ENCODE data around the gene MTNR1B.

- TF ChIP-seq, protein P1, sequence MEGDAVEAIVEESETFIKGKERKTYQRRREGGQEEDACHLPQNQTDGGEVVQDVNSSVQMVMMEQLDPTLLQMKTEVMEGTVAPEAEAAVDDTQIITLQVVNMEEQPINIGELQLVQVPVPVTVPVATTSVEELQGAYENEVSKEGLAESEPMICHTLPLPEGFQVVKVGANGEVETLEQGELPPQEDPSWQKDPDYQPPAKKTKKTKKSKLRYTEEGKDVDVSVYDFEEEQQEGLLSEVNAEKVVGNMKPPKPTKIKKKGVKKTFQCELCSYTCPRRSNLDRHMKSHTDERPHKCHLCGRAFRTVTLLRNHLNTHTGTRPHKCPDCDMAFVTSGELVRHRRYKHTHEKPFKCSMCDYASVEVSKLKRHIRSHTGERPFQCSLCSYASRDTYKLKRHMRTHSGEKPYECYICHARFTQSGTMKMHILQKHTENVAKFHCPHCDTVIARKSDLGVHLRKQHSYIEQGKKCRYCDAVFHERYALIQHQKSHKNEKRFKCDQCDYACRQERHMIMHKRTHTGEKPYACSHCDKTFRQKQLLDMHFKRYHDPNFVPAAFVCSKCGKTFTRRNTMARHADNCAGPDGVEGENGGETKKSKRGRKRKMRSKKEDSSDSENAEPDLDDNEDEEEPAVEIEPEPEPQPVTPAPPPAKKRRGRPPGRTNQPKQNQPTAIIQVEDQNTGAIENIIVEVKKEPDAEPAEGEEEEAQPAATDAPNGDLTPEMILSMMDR (IDR thresholded peaks at IDR 0.05) = no peak
- TF ChIP-seq POLR2A (IDR thresholded peaks at IDR 0.05) = no peak
Observed at GRCh38 chr11:92980312-92980711, 10.9 kb downstream of the MTNR1B start.

Data from gastroesophageal sphincter (tissue), 3 donors.